Peyer's patch (tissue), 4 donors: ENCODE data around the gene RHBG. TPM values are rescaled to one million over a fixed set of nuclear protein-coding genes. Genes with fewer than 3 reads are reported as not detected.

Experiments used
- DNase-seq, 3 donors: peaks; one replicate each; pipeline ENCODE4 v3.0.0-alpha.2; 2017 to 2019
- H3K27ac ChIP-seq, 4 donors: fragments of 200-600 bp; sonication (generic); one replicate each; pipeline ENCODE4 v1.5.1; 2016 to 2019
- H3K27me3 ChIP-seq, 2 donors: fragments of 200-600 bp; sonication (generic); one replicate each; pipeline ENCODE4 v1.5.1; 2019
- H3K36me3 ChIP-seq, 3 donors: fragments of 200-600 bp; sonication (generic); one replicate each; pipeline ENCODE4 v1.5.1; 2016 to 2019
- H3K4me1 ChIP-seq, 4 donors: fragments of 200-600 bp; sonication (generic); one replicate each; pipeline ENCODE4 v1.5.1; 2016 to 2019
- H3K4me3 ChIP-seq, 4 donors: fragments of 200-600 bp; sonication (generic); 1 replicate in 3 of 4; 2 replicates in 1 of 4; pipeline ENCODE4 v1.5.1; 2016 to 2019; ENCODE audit warnings: mild to moderate bottlenecking in 1 of 4
- H3K9me3 ChIP-seq, 4 donors: fragments of 200-600 bp; sonication (generic); one replicate each; pipeline ENCODE4 v1.5.1; 2016 to 2019; ENCODE audit warnings: mild to moderate bottlenecking in 1 of 4
- POLR2A ChIP-seq, 2 donors: fragments of 450-650 bp; IDR thresholded peaks; one replicate each; pipeline ENCODE4 v1.5.1; 2017; ENCODE audit warnings: antibody characterized with exemption in 2 of 2, mild to moderate bottlenecking in 2 of 2, moderate library complexity in 2 of 2
- total RNA-seq, 4 donors: library from RNA; depleted of rRNA; stranded (reverse); fragments of >200 nt; gene quantifications; one replicate each; pipeline ENCODE4 v1.1.0, GENCODE V29; 2016
- TF ChIP-seq, protein P1 (sequence below), 6 experiments: fragments of 450-650 bp in 4 of 6; fragments of 200-600 bp in 2 of 6; sonication (generic) in 1 of 6; IDR thresholded peaks; one replicate each; pipeline ENCODE4 v1.5.1; 2017 to 2019; ENCODE audit warnings: antibody characterized with exemption in 6 of 6, mild to moderate bottlenecking in 3 of 6, moderate library complexity in 1 of 6

The RHBG gene
- total RNA-seq, 4 donors from 2014 or later: 3.1 TPM; not detected in 3

DNA sequence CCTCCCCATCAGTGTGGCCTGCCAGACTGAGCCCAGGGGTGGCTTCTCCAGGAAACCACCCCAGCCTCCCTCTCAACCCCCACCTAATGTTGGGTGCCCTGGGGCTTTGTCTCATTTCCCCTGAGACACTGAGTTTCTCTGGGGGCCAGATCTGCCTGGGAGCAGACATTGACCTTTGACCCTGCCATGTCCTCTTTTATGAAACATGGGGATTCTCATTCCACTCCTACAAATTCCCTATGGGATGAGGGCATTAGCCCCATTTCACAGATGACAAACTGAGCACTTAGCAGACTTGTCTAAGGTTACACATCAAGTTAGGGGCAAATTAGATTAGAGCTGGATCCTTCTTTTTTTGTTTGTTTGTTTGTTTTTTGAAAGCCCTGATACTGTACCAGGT, 24.1 kb downstream of the RHBG start:
- no peaks in the 10 kb centered on the region for H3K4me1 ChIP-seq
- no peak for DNase-seq
- no peak overlapping the region for H3K4me3 ChIP-seq
- no peaks in the 10 kb centered on the region for H3K27me3 ChIP-seq
- no peak for TF ChIP-seq POLR2A (IDR thresholded peaks at IDR 0.05)
- TF ChIP-seq, protein P1, sequence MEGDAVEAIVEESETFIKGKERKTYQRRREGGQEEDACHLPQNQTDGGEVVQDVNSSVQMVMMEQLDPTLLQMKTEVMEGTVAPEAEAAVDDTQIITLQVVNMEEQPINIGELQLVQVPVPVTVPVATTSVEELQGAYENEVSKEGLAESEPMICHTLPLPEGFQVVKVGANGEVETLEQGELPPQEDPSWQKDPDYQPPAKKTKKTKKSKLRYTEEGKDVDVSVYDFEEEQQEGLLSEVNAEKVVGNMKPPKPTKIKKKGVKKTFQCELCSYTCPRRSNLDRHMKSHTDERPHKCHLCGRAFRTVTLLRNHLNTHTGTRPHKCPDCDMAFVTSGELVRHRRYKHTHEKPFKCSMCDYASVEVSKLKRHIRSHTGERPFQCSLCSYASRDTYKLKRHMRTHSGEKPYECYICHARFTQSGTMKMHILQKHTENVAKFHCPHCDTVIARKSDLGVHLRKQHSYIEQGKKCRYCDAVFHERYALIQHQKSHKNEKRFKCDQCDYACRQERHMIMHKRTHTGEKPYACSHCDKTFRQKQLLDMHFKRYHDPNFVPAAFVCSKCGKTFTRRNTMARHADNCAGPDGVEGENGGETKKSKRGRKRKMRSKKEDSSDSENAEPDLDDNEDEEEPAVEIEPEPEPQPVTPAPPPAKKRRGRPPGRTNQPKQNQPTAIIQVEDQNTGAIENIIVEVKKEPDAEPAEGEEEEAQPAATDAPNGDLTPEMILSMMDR (IDR thresholded peaks at IDR 0.05): no peak
- H3K27ac ChIP-seq: no peak overlapping the region
- H3K36me3 ChIP-seq: no peaks in the 10 kb centered on the region
- no peaks in the 10 kb centered on the region for H3K9me3 ChIP-seq

DNA sequence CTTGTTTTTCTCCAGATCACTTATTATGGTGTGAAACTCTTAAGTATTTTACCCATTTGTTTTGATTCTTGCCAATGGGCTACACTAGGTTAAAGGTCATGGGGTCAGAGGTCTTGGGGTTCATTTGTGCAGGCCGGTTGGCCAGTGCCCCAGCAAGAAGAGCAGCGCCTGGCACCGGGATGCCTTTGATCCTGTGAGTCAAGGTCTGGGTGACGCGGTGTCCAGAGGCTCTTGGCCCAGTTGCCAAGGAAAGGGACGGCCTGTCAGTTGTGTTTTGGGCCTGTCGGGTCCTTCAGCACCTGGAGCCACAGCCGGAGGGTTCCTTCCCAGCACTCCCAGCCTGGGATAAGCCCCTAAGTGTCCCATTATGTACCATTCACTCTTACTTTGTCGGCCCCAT, 25.1 kb downstream of the RHBG start:
- H3K27ac ChIP-seq: no peak overlapping the region
- H3K36me3 ChIP-seq: no peaks in the 10 kb centered on the region
- DNase-seq: no peak
- TF ChIP-seq, protein P1 (IDR thresholded peaks at IDR 0.05): no peak
- no peak for TF ChIP-seq POLR2A (IDR thresholded peaks at IDR 0.05)
- no peaks in the 10 kb centered on the region for H3K27me3 ChIP-seq
- no peaks in the 10 kb centered on the region for H3K4me1 ChIP-seq
- no peaks in the 10 kb centered on the region for H3K9me3 ChIP-seq
- H3K4me3 ChIP-seq: no peak overlapping the region

DNA sequence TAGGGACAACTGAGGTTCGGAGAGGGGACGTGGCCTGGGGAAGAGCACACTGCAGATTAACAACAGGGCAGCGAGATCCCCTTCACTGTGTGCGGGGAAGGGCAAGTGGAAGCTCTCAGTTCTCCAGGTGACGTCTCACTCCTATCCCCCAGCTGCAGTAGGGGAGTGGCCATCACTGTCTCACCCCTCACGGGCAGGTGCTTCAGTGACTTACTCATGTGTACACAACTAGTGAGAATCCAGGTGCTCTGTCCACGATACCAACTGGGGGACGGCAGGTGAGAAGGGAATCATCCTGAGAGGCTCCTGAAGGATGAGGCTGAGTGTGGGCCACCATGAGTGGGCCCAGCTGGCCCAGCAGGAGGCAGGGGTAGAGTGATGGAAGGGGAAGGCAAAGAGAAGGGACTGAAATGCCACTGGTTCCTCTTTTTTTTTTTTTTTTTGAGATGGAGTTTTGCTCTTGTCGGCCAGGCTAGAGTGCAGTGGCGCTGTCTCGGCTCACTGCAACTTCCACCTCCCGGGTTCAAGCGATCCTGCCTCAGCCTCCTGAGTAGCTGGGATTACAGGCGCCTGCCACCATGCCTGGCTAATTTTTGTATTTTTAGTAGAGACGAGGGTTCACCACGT, 25.9 kb downstream of the RHBG start:
- TF ChIP-seq POLR2A (IDR thresholded peaks at IDR 0.05): no peak
- TF ChIP-seq, protein P1 (IDR thresholded peaks at IDR 0.05): no peak
- Histone ChIP-seq H3K27me3 (no peaks in the 10 kb centered on the region), H3K27ac (no peak overlapping the region)

DNA sequence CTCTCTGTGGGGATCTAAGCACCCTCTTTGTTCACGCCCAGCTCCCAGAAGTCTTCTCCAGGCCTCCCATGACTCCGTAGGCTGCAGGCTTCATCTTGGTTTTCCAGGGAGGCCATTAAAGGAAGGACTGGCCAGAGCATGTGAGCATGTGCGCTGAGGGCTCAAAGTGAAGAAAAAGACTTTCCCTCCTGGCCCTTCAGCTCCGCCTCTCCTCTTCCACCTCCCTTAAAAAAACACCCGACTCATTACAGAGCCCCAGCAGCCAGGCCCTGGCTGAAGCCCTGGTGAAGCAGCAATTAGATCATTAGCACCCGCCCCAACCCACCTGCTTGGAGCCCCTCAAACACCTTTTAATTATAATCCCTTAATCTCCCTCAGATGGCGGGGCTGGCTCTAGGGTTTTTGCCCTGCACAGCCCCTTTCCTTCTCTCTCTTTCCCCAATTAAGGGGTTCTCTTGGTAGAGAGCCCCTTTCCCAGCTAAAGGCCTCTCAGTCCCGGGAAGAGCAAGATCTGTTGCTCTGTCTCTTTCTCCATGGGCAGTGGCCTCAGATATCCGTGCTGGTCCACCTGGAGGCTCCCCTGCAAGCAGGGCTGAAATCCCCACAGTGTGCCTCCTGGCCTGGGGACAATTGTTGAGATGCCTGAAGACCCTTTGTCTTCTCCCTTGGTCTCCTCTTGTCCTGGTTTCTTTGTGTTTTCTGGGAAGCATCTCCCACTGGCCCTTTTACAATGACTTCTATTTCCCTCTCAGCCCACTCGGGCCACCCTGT, 30.5 kb downstream of the RHBG start:
- Histone ChIP-seq H3K4me1 (no peaks in the 10 kb centered on the region), H3K4me3 (no peak overlapping the region), H3K27me3 (no peaks in the 10 kb centered on the region), H3K27ac (no peak overlapping the region), H3K9me3 (no peaks in the 10 kb centered on the region), H3K36me3 (no peaks in the 10 kb centered on the region)
- TF ChIP-seq, protein P1 (IDR thresholded peaks at IDR 0.05): no peak
- TF ChIP-seq POLR2A (IDR thresholded peaks at IDR 0.05): no peak
- no peak for DNase-seq

More for the DNA sequence above, 25.9 kb downstream of the RHBG start:
- H3K4me1 ChIP-seq: no peaks in the 10 kb centered on the region
- no peaks in the 10 kb centered on the region for H3K9me3 ChIP-seq
- DNase-seq: no peak
- no peaks in the 10 kb centered on the region for H3K36me3 ChIP-seq
- no peak overlapping the region for H3K4me3 ChIP-seq

DNA sequence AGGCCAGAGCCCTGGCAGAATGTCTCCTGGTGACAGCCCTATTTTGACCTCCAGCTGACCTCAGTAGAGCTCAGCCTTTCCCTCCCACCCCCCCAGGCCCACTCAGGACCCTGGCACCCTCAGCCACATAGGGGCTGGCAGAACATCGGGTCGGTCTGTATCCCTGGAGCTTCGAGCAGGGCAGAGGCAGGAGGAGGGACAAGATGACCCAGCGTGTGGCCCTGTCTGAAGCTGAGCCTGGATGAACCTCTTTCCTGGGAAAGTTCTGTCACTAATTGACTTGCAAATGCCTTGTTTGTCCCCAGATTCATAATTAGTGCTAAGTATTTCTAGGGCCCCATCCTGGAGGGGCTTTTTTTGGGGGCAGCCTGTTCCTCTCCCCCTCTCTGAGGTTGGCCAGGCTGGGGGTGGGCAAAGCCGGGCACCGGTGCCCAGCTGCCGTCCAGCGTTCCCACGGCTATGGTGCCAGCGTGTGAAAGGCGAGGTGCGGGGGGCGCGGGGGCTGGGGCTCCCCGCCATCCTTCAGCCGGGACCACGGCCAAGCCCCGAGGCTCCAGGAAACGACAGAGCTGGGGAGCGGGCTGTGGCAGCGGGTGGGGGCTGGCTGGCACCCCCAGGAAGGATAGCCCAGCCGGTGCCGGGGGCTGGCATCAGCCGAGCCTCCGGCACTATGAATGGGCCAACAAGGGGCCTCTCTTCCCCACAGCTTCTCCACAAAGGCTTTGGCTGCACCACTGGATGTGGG, 31.4 kb downstream of the RHBG start:
- DNase-seq: no peak
- TF ChIP-seq POLR2A (IDR thresholded peaks at IDR 0.05): no peak
- TF ChIP-seq, protein P1 (IDR thresholded peaks at IDR 0.05): no peak
- no peaks in the 10 kb centered on the region for H3K9me3 ChIP-seq

More for the DNA sequence above, 31.4 kb downstream of the RHBG start:
- Histone ChIP-seq H3K4me1 (no peaks in the 10 kb centered on the region), H3K36me3 (no peaks in the 10 kb centered on the region), H3K27ac (no peak overlapping the region), H3K4me3 (no peak overlapping the region), H3K27me3 (no peaks in the 10 kb centered on the region)
